WI38 (cell line): ENCODE measurements around the gene TMEM141.

Experiments
- H3K4me3 ChIP-seq: 2 replicates; pipeline ENCODE4 v1.5.1; 2011; ENCODE audit warnings: low read depth, mild to moderate bottlenecking, control low read depth, low read length
- CTCF ChIP-seq: IDR thresholded peaks from 2 replicates; pipeline ENCODE4 v1.5.1; 2012; ENCODE audit warnings: low read depth, mild to moderate bottlenecking, control low read depth, low read length

Gene TMEM141

GRCh38 chr9:136823136-136824046, 32.2 kb downstream of the TMEM141 start:
- TF ChIP-seq CTCF, result no peak
- H3K4me3 ChIP-seq, result no peak overlapping the region

- H3K4me3 ChIP-seq, result no peak overlapping the region
- no peak for TF ChIP-seq CTCF
These were observed 33.5 kb downstream of the TMEM141 start for GRCh38 chr9:136824496-136825225.

- H3K4me3 ChIP-seq, result no peak overlapping the region
- no peak for TF ChIP-seq CTCF
These were observed 34.4 kb downstream of the TMEM141 start for GRCh38 chr9:136825295-136826187.

GRCh38 chr9:136826188-136826541, 35.0 kb downstream of the TMEM141 start:
- no peak for TF ChIP-seq CTCF
- H3K4me3 ChIP-seq, result no peak overlapping the region

GRCh38 chr9:136826703-136827582, 35.8 kb downstream of the TMEM141 start:
- no peak overlapping the region for H3K4me3 ChIP-seq
- no peak for TF ChIP-seq CTCF

GRCh38 chr9:136827794-136828473, 36.8 kb downstream of the TMEM141 start:
- TF ChIP-seq CTCF, result no peak
- no peak overlapping the region for H3K4me3 ChIP-seq
